SK-N-SH (cell line): ENCODE measurements around the gene ODAD3. TPM values are rescaled to one million over a fixed set of nuclear protein-coding genes. Genes with fewer than 3 reads are reported as not detected.
A peak's percentile ranks its signal among the peaks of the same experiment; 100 is the strongest.
"Not testable (repeated sequence)": the region's sequence is repeated elsewhere in the genome, so short reads cannot be mapped to it uniquely, and the experiment has no call there.

Experiments
- CTCF ChIA-PET: fragments of 300-600, 350-600 bp; formaldehyde crosslinking; extraction: SDS; loops from one replicate; lab custom pipeline; 2021; lab: Yijun Ruan, JAX
- POLR2A ChIA-PET: fragments of 350-600 bp; sonication (Branson Sonifier 250); formaldehyde crosslinking; extraction: SDS; loops from one replicate; lab custom pipeline; 2020; ENCODE audit warnings: antibody characterized with exemption, inconsistent platforms; lab: Yijun Ruan, JAX
- DNase-seq: peaks from one replicate; pipeline ENCODE4 v3.0.0; 2012
- H2AFZ ChIP-seq: fragments of 200-600 bp; sonication (generic); 2 replicates; pipeline ENCODE4 v1.8.1; 2016; ENCODE audit warnings: antibody characterized with exemption, mild to moderate bottlenecking, low read depth
- H3F3A ChIP-seq: fragments of 200-600 bp; sonication (generic); replicated peaks from 2 replicates; pipeline ENCODE3; 2016; ENCODE audit warnings: antibody characterized with exemption, mild to moderate bottlenecking; ENCODE audit not compliant: insufficient read depth
- H3K27ac ChIP-seq, 2 experiments: fragments of 200-500 bp in 1 of 2; fragments of 200-600 bp in 1 of 2; sonication (Bioruptor generic) in 1 of 2; sonication (generic), shearing (Covaris generic) in 1 of 2; 2 replicates each; pipeline versions ENCODE4 v1.5.1 to v1.6.1; 2014 to 2016; ENCODE audit warnings: low read depth in 2 of 2, inconsistent platforms in 1 of 2, low read length in 1 of 2, mild to moderate bottlenecking in 1 of 2, mixed read lengths in 1 of 2
- H3K27me3 ChIP-seq: fragments of 200-600 bp; sonication (generic), shearing (Covaris generic); 2 replicates; pipeline ENCODE4 v1.6.1; 2016; ENCODE audit warnings: mixed run types; ENCODE audit not compliant: insufficient read depth
- H3K36me3 ChIP-seq, 2 experiments: fragments of 200-500 bp in 1 of 2; fragments of 200-600 bp in 1 of 2; sonication (Bioruptor generic) in 1 of 2; sonication (generic) in 1 of 2; replicated peaks in 1 of 2; 2 replicates each; pipeline versions ENCODE3 to v1.5.1; 2014 to 2016; ENCODE audit warnings: low read length in 1 of 2, mild to moderate bottlenecking in 1 of 2; ENCODE audit not compliant: insufficient read depth in 2 of 2, control insufficient read depth in 1 of 2
- H3K4me1 ChIP-seq, 2 experiments: fragments of 200-500 bp in 1 of 2; fragments of 200-600 bp in 1 of 2; sonication (Bioruptor generic) in 1 of 2; sonication (generic), shearing (Covaris generic) in 1 of 2; 2 replicates each; pipeline versions ENCODE4 v1.5.1 to v1.6.1; 2014 to 2016; ENCODE audit warnings: low read depth in 1 of 2, low read length in 1 of 2, mixed run types in 1 of 2; ENCODE audit not compliant: insufficient read depth in 2 of 2, control insufficient read depth in 1 of 2
- H3K4me2 ChIP-seq: fragments of 200-600 bp; sonication (generic), shearing (Covaris generic); 2 replicates; pipeline ENCODE4 v1.6.1; 2017; ENCODE audit warnings: mixed run types
- H3K4me3 ChIP-seq, 2 experiments: fragments of 200-500 bp in 1 of 2; fragments of 200-600 bp in 1 of 2; sonication (Bioruptor generic) in 1 of 2; sonication (generic), shearing (Covaris generic) in 1 of 2; 2 replicates each; pipeline versions ENCODE4 v1.5.1 to v1.8.1; 2014 to 2016; ENCODE audit warnings: low read depth in 2 of 2, inconsistent platforms in 1 of 2, low read length in 1 of 2, mild to moderate bottlenecking in 1 of 2, mixed read lengths in 1 of 2, moderate library complexity in 1 of 2
- H3K79me2 ChIP-seq: fragments of 200-600 bp; sonication (generic); 2 replicates; pipeline ENCODE4 v1.8.1; 2017; ENCODE audit warnings: mild to moderate bottlenecking; ENCODE audit not compliant: insufficient read depth
- H3K9ac ChIP-seq: fragments of 200-600 bp; sonication (generic); 2 replicates; pipeline ENCODE4 v1.6.1; 2017; ENCODE audit warnings: mixed run types
- H3K9me2 ChIP-seq: fragments of 200-600 bp; sonication (generic); 2 replicates; pipeline ENCODE4 v1.6.1; 2017; ENCODE audit warnings: mixed run types
- H3K9me3 ChIP-seq: fragments of 200-600 bp; sonication (generic); 2 replicates; pipeline ENCODE4 v1.6.1; 2017; ENCODE audit warnings: mixed run types, mild to moderate bottlenecking, moderate library complexity
- H4K20me1 ChIP-seq: fragments of 200-600 bp; sonication (generic); 2 replicates; pipeline ENCODE4 v1.6.1; 2017; ENCODE audit warnings: mild to moderate bottlenecking, mixed run types; ENCODE audit not compliant: insufficient read depth
- CHD2 ChIP-seq: fragments of 150-350 bp; IDR thresholded peaks from 2 replicates; pipeline ENCODE4 v1.6.1; 2018; ENCODE audit warnings: low read length; ENCODE audit not compliant: partially characterized antibody
- ELF1 ChIP-seq: IDR thresholded peaks from 2 replicates; pipeline ENCODE4 v1.4.0; 2012
- FOSL2 ChIP-seq: IDR thresholded peaks from 2 replicates; pipeline ENCODE4 v1.4.0; 2012; ENCODE audit warnings: low read depth, mild to moderate bottlenecking, moderate library complexity, borderline replicate concordance
- GABPA ChIP-seq: IDR thresholded peaks from 2 replicates; pipeline ENCODE4 v1.4.0; 2012; ENCODE audit warnings: low read depth, mild to moderate bottlenecking
- GATA2 ChIP-seq: sonication (generic); formaldehyde crosslinking; IDR thresholded peaks from 2 replicates; pipeline ENCODE4 v1.5.0; 2020; ENCODE audit warnings: mild to moderate bottlenecking, missing genetic modification reagents
- NFIC ChIP-seq: IDR thresholded peaks from 2 replicates; pipeline ENCODE4 v1.4.0; 2012; ENCODE audit warnings: borderline replicate concordance
- PBX3 ChIP-seq: IDR thresholded peaks from 2 replicates; pipeline ENCODE4; 2012
- RAD21 ChIP-seq: IDR thresholded peaks from 2 replicates; pipeline ENCODE4 v1.6.1; 2012; ENCODE audit warnings: mild to moderate bottlenecking, low read length
- REST ChIP-seq: IDR thresholded peaks from 2 replicates; pipeline ENCODE4 v1.6.1; 2012; ENCODE audit warnings: mild to moderate bottlenecking, low read depth, low read length, moderate library complexity
- SMC3 ChIP-seq: IDR thresholded peaks from 2 replicates; pipeline ENCODE4 v1.6.1; 2012; ENCODE audit warnings: low read depth, low read length, improper control_type of control experiment
- TCF12 ChIP-seq: IDR thresholded peaks from 2 replicates; pipeline ENCODE4 v1.4.0; 2012
- YY1 ChIP-seq: IDR thresholded peaks from 2 replicates; pipeline ENCODE4 v1.4.0; 2012; ENCODE audit warnings: low read depth, mild to moderate bottlenecking
- WGBS: methylation state at CpG from one replicate; pipeline ENCODE4 v1.1.6; 2017; ENCODE audit warnings: low lambda C conversion rate; 5-methylcytosine and 5-hydroxymethylcytosine counted together
- polyA plus RNA-seq, 3 experiments: library from polyadenylated mRNA; depleted of rRNA; stranded (reverse); fragments of >200 nt; gene quantifications; 2 replicates each; pipeline ENCODE4 v1.2.3, GENCODE V29; 2012

The ODAD3 gene
- polyA plus RNA-seq, 1 of the 3 experiments (the other 2 are of a cell fraction), result 4.2 TPM

GRCh38 chr19:11380653-11381537 lies 54.0 kb downstream of the ODAD3 start (continued):
- TF ChIP-seq NFIC (0 out of 2 replicates have a peak, but pooled peaks have one; percentile 8), TCF12 (no peak), SMC3 (peak; percentile 52), GATA2 (no peak), GABPA (no peak), PBX3 (no peak), REST (no peak), FOSL2 (no peak)

- no peak for DNase-seq
- H3F3A ChIP-seq, result peaks cover 35% of the 10 kb centered on the region
- peak overlapping the region in 1 of 2 experiments; percentile 70; a peak in 2 of 4 replicates for H3K4me3 ChIP-seq
- no peaks in the 10 kb centered on the region for H3K27me3 ChIP-seq
- H2AFZ ChIP-seq, result no peak overlapping the region
- no peak overlapping the region; a peak in 1 of 4 replicates for H3K27ac ChIP-seq
- no peaks in the 10 kb centered on the region for H3K9me3 ChIP-seq
- 97% methylated on average over 7 of the region's 7 CpGs for WGBS
- H3K79me2 ChIP-seq, result peaks cover 23% of the 10 kb centered on the region
- peak overlapping the region; percentile 79 for H3K4me2 ChIP-seq
- H3K36me3 ChIP-seq, result no peaks in the 10 kb centered on the region
- TF ChIP-seq YY1 (no peak), CHD2 (no peak), ELF1 (no peak), RAD21 (no peak)
- peaks cover 16 to 24% of the 10 kb centered on the region in 2 experiments; a peak in 3 of 4 replicates for H3K4me1 ChIP-seq
- H3K9ac ChIP-seq, result no peak overlapping the region
- ChIA-PET POLR2A (interaction anchor here (0.8 kb wide), 1 partner anchor 39 kb away, joined by 3 read pairs; no protein-coding TSS in a partner anchor), CTCF (interaction anchor here (0.9 to 6.4 kb wide), 15 partner anchors 14 to 151 kb away, joined by 3 to 85 read pairs (median 18); partner anchors contain the start of genes ELAVL3, ODAD3, PRKCSH and RGL3)
- H3K9me2 ChIP-seq, result no peaks in the 10 kb centered on the region
- no peaks in the 10 kb centered on the region for H4K20me1 ChIP-seq
Measured at GRCh38 chr19:11379857-11380350, 55.0 kb downstream of the ODAD3 start.

GRCh38 chr19:11379269-11379845 lies 55.6 kb downstream of the ODAD3 start:
- H3K79me2 ChIP-seq, result peaks cover 23% of the 10 kb centered on the region
- H3K4me3 ChIP-seq, H4K20me1 ChIP-seq, H3K27me3 ChIP-seq, H3K36me3 ChIP-seq, H3K4me2 ChIP-seq, DNase-seq, H3K9me2 ChIP-seq, H3K9ac ChIP-seq, H2AFZ ChIP-seq, H3K9me3 ChIP-seq: not testable (repeated sequence)
- H3K27ac ChIP-seq, result peak overlapping the region in 1 of 2 experiments; percentile 88; a peak in 2 of 4 replicates
- ChIA-PET CTCF (interaction anchor here (2.3 to 6.4 kb wide), 7 partner anchors 37 to 106 kb away, joined by 7 to 85 read pairs (median 51); partner anchors contain the start of genes ELAVL3, ODAD3, PRKCSH and RGL3), POLR2A (interaction anchor here (0.7 kb wide), 1 partner anchor 33 kb away, joined by 4 read pairs; the partner anchor contains the start of gene TMEM205)
- 87% methylated on average over 12 of the region's 14 CpGs for WGBS
- H3K4me1 ChIP-seq, result peaks cover 16 to 24% of the 10 kb centered on the region in 2 experiments; a peak in 3 of 4 replicates
- peaks cover 33% of the 10 kb centered on the region for H3F3A ChIP-seq
